NCI-H2107 treated with DMSO at 0.1 percent for 48 hours (cell line): ENCODE measurements around the gene IFI44L.

Experiments
- DNase-seq: peaks from one replicate; lab custom pipeline; 2025; ENCODE audit not compliant: unreplicated experiment; lab: John Stamatoyannopoulos, UW

The IFI44L gene

GRCh38 chr1:78619803-78620579 lies at the start of gene IFI44L:
Gene IFI44L, plus strand, starts transcription at chr1:78620448. Its CDS starts 7,468 bp downstream, at chr1:78627916.
- no peak for DNase-seq

DNA sequence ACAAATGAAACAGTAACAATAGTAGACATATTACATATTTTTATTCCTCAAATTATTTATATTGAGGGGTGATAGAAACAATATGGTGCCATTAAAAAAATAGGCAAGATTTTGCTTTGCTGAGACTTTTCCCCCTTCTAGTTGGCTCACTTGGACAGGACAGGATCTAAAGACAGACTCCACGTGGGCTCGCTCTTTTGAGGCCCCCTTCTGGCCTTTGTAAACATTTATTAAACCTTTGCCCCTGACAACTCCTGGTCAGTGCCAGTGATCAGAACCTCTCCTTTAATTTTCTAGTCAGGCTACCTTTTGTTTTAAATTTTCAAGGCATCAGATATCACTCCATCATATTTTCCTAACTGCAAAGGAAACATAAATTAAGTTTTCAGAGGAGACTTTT lies 49.7 kb upstream of the IFI44L start:
- no peak for DNase-seq

GRCh38 chr1:78577257-78578100 lies 42.8 kb upstream of the IFI44L start:
- no peak for DNase-seq

- DNase-seq: no peak
These were observed 33.7 kb upstream of the IFI44L start for GRCh38 chr1:78586572-78586971.

GRCh38 chr1:78587211-78587610 lies 33.0 kb upstream of the IFI44L start:
- DNase-seq: no peak

GRCh38 chr1:78591971-78592370 lies 28.3 kb upstream of the IFI44L start:
- DNase-seq: no peak

- no peak for DNase-seq
These were observed 21.0 kb upstream of the IFI44L start for GRCh38 chr1:78599294-78599693.

- no peak for DNase-seq
These were observed 19.2 kb upstream of the IFI44L start for GRCh38 chr1:78601068-78601467.

- DNase-seq: no peak
These were observed 17.0 kb upstream of the IFI44L start for GRCh38 chr1:78603206-78603605.

- no peak for DNase-seq
These were observed 15.6 kb upstream of the IFI44L start for GRCh38 chr1:78604643-78605042.

GRCh38 chr1:78606274-78606673 lies 14.0 kb upstream of the IFI44L start:
- DNase-seq: no peak

GRCh38 chr1:78607334-78607927 lies 12.8 kb upstream of the IFI44L start:
- peak; percentile 12 for DNase-seq

- DNase-seq: no peak
These were observed 12.3 kb upstream of the IFI44L start for GRCh38 chr1:78607944-78608343.

DNA sequence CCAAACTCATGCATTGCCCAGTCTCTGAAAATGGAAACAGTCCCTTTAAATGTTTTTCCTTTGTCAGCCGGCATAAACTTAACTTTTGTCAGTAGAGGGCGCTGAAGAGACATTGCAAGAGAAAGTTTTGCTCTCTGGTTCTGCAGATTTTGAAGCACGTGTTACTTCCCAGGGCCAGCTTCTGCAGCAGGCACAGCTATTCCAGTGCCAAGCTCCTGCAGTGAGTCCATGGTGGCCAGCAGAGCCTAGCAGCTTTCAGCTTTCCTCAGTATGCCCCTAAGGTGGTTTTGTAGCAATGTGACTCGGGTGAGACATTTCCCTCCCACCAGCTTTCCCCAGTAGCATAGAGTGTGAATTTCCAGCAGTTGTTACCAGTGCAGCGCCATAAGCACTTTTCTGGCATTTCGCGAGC lies 2.6 kb upstream of the IFI44L start:
- DNase-seq: peak; percentile 78

GRCh38 chr1:78619032-78619431 lies 1.2 kb upstream of the IFI44L start:
- DNase-seq: no peak

GRCh38 chr1:78619446-78619802 lies 824 bp upstream of the IFI44L start:
- DNase-seq: no peak

DNA sequence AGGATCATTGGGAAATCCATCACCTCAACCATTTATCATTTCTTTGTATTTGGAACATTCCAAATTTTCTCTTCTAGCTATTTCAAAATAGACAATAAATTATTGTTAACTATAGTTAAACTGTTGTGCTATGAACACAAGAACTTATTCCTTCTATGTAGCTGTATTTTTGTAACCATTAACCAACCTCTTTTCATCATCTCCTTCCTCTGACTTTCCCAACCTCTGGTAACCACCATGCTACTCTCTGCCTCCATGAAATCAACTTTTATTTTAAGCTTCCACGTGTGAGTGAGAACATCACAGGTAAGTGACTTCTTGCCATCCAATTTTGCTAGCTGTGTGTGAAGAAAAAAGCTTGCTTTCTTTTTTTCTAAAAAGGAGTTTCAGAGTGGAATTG lies 418 bp downstream of the IFI44L start:
- DNase-seq: no peak

- no peak for DNase-seq
These were observed 2.3 kb downstream of the IFI44L start for GRCh38 chr1:78622548-78622947.

GRCh38 chr1:78624035-78624434 lies 3.8 kb downstream of the IFI44L start:
- no peak for DNase-seq

GRCh38 chr1:78627321-78627720 lies 7.1 kb downstream of the IFI44L start:
- DNase-seq: no peak

DNA sequence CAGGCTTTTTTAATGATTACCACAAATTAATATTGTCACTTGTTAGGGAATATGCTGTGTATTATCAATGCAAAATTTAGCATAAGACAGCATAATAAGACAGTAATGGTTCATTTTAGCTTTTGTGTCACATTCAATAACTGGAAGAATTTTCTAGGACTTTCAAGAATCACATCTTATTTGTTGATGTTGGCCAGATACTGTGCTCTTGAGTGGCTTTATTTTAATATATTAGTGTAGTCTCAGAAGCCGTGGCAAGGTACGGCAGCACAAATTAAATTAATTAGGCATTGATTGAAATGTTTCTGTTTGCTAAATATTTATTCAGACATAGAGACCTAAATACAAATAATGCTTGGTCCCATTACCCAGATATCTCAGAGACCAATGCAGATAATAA lies 10.4 kb downstream of the IFI44L start:
- DNase-seq: no peak

GRCh38 chr1:78633209-78633608 lies 13.0 kb downstream of the IFI44L start:
- no peak for DNase-seq
